Activated CD4-positive, alpha-beta memory T cell treated with anti-CD3 and anti-CD28 coated beads for 36 hours (primary cell): Measurements from ENCODE around the gene PRKCQ. TPM values are rescaled to one million over a fixed set of nuclear protein-coding genes. Genes with fewer than 3 reads are reported as not detected.

Experiments used
- CTCF ChIA-PET: fragments of 350-600 bp; sonication (Branson Sonifier 250); formaldehyde crosslinking; loops from one replicate; lab custom pipeline; 2021; ENCODE audit warnings: antibody characterized with exemption, inconsistent platforms; lab: Charles Lee
- POLR2A ChIA-PET: fragments of 350-600 bp; sonication (Branson Sonifier 250); formaldehyde crosslinking; loops from one replicate; lab custom pipeline; 2021; ENCODE audit warnings: antibody characterized with exemption; lab: Charles Lee
- DNase-seq: peaks from one replicate; pipeline ENCODE4 v3.0.0-alpha.2; 2020
- H3K27ac Mint-ChIP-seq: one replicate; pipeline ENCODE4 v1.8.0; 2021; ENCODE audit warnings: mixed read lengths
- H3K27me3 Mint-ChIP-seq: one replicate; pipeline ENCODE4 v1.8.0; 2021; ENCODE audit warnings: mixed read lengths
- H3K36me3 Mint-ChIP-seq: one replicate; pipeline ENCODE4 v1.8.0; 2021; ENCODE audit warnings: mixed read lengths
- H3K4me1 Mint-ChIP-seq: one replicate; pipeline ENCODE4 v1.8.0; 2021; ENCODE audit warnings: low read depth, mixed read lengths
- H3K4me3 Mint-ChIP-seq: one replicate; pipeline ENCODE4 v1.8.0; 2021; ENCODE audit warnings: mild to moderate bottlenecking, mixed read lengths
- H3K9me3 Mint-ChIP-seq: one replicate; pipeline ENCODE4 v1.8.0; 2021; ENCODE audit warnings: mixed read lengths
- intact Hi-C: fragments of 100-400 bp; cut with micrococcal nuclease; formaldehyde crosslinking; loops from one replicate; pipeline ENCODE4 v1.15.1; 2023
- total RNA-seq, 2 experiments: library from RNA; stranded (reverse); gene quantifications; one replicate each; pipeline ENCODE4 v1.2.3, GENCODE V29; 2021

The PRKCQ gene
- total RNA-seq, result 10 to 100 TPM; 44.3 to 45.2 TPM

- H3K9me3 Mint-ChIP-seq, result no peaks in the 10 kb centered on the region
- peak within 1 kb of the TSS; percentile 96 for H3K27ac Mint-ChIP-seq
- H3K4me3 Mint-ChIP-seq, result peak within 1 kb of the TSS; percentile 90
- no peak for DNase-seq
- intact Hi-C loops, result loop anchor here (1.0 to 5.0 kb wide), 9 partner anchors 20 to 528 kb away; partner anchors contain the start of gene PFKFB3
- POLR2A ChIA-PET, result interaction anchor here (1.2 to 4.0 kb wide), 8 partner anchors 12 to 88 kb away, joined by 4 to 33 read pairs (median 6); no protein-coding TSS in a partner anchor
- CTCF ChIA-PET, result interaction anchor here (0.8 to 5.3 kb wide), 13 partner anchors 9 to 144 kb away, joined by 4 to 63 read pairs (median 8); no protein-coding TSS in a partner anchor
- H3K36me3 Mint-ChIP-seq, result peaks cover 49% of the 10 kb centered on the region
- H3K27me3 Mint-ChIP-seq, result no peaks in the 10 kb centered on the region
- peaks cover 54% of the 10 kb centered on the region for H3K4me1 Mint-ChIP-seq
Measured at GRCh38 chr10:6579904-6580278, at the start of gene PRKCQ. Gene PRKCQ, minus strand, starts transcription at chr10:6580276. Its CDS starts 65,141 bp downstream, at chr10:6515135.

GRCh38 chr10:6625428-6625827, 45.4 kb upstream of the PRKCQ start:
- CTCF ChIA-PET, result interaction anchor here (1.8 kb wide), 1 partner anchor 18 kb away, joined by 5 read pairs; no protein-coding TSS in a partner anchor
- Mint-ChIP-seq H3K36me3 (peaks cover 8% of the 10 kb centered on the region), H3K4me1 (peaks cover 22% of the 10 kb centered on the region), H3K27ac (no peak overlapping the region), H3K9me3 (no peaks in the 10 kb centered on the region), H3K4me3 (no peak overlapping the region), H3K27me3 (no peaks in the 10 kb centered on the region)
- intact Hi-C loops, result no loop called here
- peak; percentile 37 for DNase-seq
- POLR2A ChIA-PET, result no interaction called here

- POLR2A ChIA-PET, result no interaction called here
- Mint-ChIP-seq H3K27me3 (no peaks in the 10 kb centered on the region), H3K36me3 (peaks cover 10% of the 10 kb centered on the region), H3K27ac (no peak overlapping the region), H3K9me3 (no peaks in the 10 kb centered on the region), H3K4me1 (peaks cover 26% of the 10 kb centered on the region), H3K4me3 (no peak overlapping the region)
- no peak for DNase-seq
- CTCF ChIA-PET, result interaction anchor here (0.5 to 2.2 kb wide), 5 partner anchors 20 to 1133 kb away, joined by 3 to 6 read pairs (median 4); no protein-coding TSS in a partner anchor
- intact Hi-C loops, result no loop called here
Measured at GRCh38 chr10:6624392-6624791, 44.3 kb upstream of the PRKCQ start.

- Mint-ChIP-seq H3K4me1 (peaks cover 33% of the 10 kb centered on the region), H3K4me3 (no peak overlapping the region), H3K27me3 (no peaks in the 10 kb centered on the region), H3K27ac (no peak overlapping the region), H3K9me3 (no peaks in the 10 kb centered on the region), H3K36me3 (peaks cover 10% of the 10 kb centered on the region)
- DNase-seq, result no peak
- intact Hi-C loops, result no loop called here
- POLR2A ChIA-PET, result interaction anchor here (1.2 to 1.6 kb wide), 2 partner anchors 20 to 21 kb away, joined by 3 to 4 read pairs; no protein-coding TSS in a partner anchor
- CTCF ChIA-PET, result interaction anchor here (0.8 to 2.2 kb wide), 2 partner anchors 25 to 205 kb away, joined by 3 to 6 read pairs; no protein-coding TSS in a partner anchor
Measured at GRCh38 chr10:6622921-6623320, 42.8 kb upstream of the PRKCQ start.

- no peaks in the 10 kb centered on the region for H3K27me3 Mint-ChIP-seq
- POLR2A ChIA-PET, result interaction anchor here (1.6 kb wide), 1 partner anchor 23 kb away, joined by 4 read pairs; no protein-coding TSS in a partner anchor
- no peak for DNase-seq
- no peak overlapping the region for H3K27ac Mint-ChIP-seq
- CTCF ChIA-PET, result no interaction called here
- H3K4me1 Mint-ChIP-seq, result peaks cover 42% of the 10 kb centered on the region
- H3K36me3 Mint-ChIP-seq, result peaks cover 3% of the 10 kb centered on the region
- intact Hi-C loops, result no loop called here
- H3K9me3 Mint-ChIP-seq, result no peaks in the 10 kb centered on the region
- H3K4me3 Mint-ChIP-seq, result no peak overlapping the region
Measured at GRCh38 chr10:6621536-6621935, 41.5 kb upstream of the PRKCQ start.

GRCh38 chr10:6619660-6620059, 39.6 kb upstream of the PRKCQ start:
- DNase-seq, result no peak
- Mint-ChIP-seq H3K36me3 (peaks cover 4% of the 10 kb centered on the region), H3K4me3 (no peak overlapping the region), H3K4me1 (peaks cover 56% of the 10 kb centered on the region), H3K27me3 (no peaks in the 10 kb centered on the region), H3K27ac (no peak overlapping the region), H3K9me3 (no peaks in the 10 kb centered on the region)
- intact Hi-C loops, result loop anchor here (5.0 kb wide), 1 partner anchor 37 kb away; the partner anchor contains the start of gene PRKCQ
- CTCF ChIA-PET, result interaction anchor here (0.9 to 1.6 kb wide), 2 partner anchors 12 to 174 kb away, joined by 3 read pairs; no protein-coding TSS in a partner anchor
- POLR2A ChIA-PET, result no interaction called here

DNA sequence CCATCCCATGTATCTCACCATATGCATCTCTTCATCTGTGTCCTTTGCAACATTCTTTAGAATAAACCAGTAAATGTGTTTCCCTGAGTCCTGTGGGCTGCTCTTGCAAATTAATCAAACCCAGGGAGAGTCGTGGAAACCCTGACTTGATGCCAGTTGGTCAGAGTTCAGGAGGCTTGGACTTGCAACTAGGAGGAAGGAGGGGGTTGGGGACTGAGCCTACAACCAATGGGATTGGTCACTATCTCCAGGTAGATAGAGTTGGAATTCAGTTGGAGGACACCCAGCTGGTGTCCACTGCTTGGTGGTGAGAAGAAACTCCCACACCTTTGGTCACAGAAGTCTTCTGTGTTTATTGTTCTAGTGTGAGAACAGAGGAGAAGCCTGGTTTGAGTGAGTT, 38.3 kb upstream of the PRKCQ start:
- H3K27ac Mint-ChIP-seq, result peak overlapping the region; percentile 86
- CTCF ChIA-PET, result interaction anchor here (1.6 kb wide), 2 partner anchors 26 to 173 kb away, joined by 3 to 6 read pairs; no protein-coding TSS in a partner anchor

GRCh38 chr10:6617309-6618076, 37.4 kb upstream of the PRKCQ start:
- H3K4me1 Mint-ChIP-seq, result peaks cover 72% of the 10 kb centered on the region
- intact Hi-C loops, result loop anchor here (1.0 to 5.0 kb wide), 2 partner anchors 27 to 35 kb away; partner anchors contain the start of gene PRKCQ
- H3K4me3 Mint-ChIP-seq, result no peak overlapping the region
- POLR2A ChIA-PET, result no interaction called here
- H3K9me3 Mint-ChIP-seq, result peaks cover 10% of the 10 kb centered on the region
- CTCF ChIA-PET, result interaction anchor here (1.6 kb wide), 1 partner anchor 26 kb away, joined by 6 read pairs; no protein-coding TSS in a partner anchor
- H3K27ac Mint-ChIP-seq, result peak overlapping the region; percentile 86
- peak; percentile 63 for DNase-seq
- peaks cover 11% of the 10 kb centered on the region for H3K36me3 Mint-ChIP-seq
- H3K27me3 Mint-ChIP-seq, result no peaks in the 10 kb centered on the region

More for the DNA sequence above, 38.3 kb upstream of the PRKCQ start:
- intact Hi-C loops, result loop anchor here (5.0 kb wide), 1 partner anchor 36 kb away; the partner anchor contains the start of gene PRKCQ
- no peaks in the 10 kb centered on the region for H3K27me3 Mint-ChIP-seq
- peaks cover 64% of the 10 kb centered on the region for H3K4me1 Mint-ChIP-seq
- POLR2A ChIA-PET, result interaction anchor here (0.6 kb wide), 2 partner anchors 11 to 36 kb away, joined by 3 read pairs; no protein-coding TSS in a partner anchor
- peaks cover 7% of the 10 kb centered on the region for H3K9me3 Mint-ChIP-seq
- DNase-seq, result no peak
- H3K36me3 Mint-ChIP-seq, result peaks cover 11% of the 10 kb centered on the region
- H3K4me3 Mint-ChIP-seq, result no peak overlapping the region

- CTCF ChIA-PET, result interaction anchor here (1.0 kb wide), 1 partner anchor 28 kb away, joined by 4 read pairs; no protein-coding TSS in a partner anchor
- POLR2A ChIA-PET, result no interaction called here
- Mint-ChIP-seq H3K27ac (peak overlapping the region; percentile 86), H3K9me3 (peaks cover 10% of the 10 kb centered on the region), H3K27me3 (no peaks in the 10 kb centered on the region), H3K4me3 (no peak overlapping the region), H3K4me1 (peaks cover 78% of the 10 kb centered on the region), H3K36me3 (peaks cover 11% of the 10 kb centered on the region)
- no peak for DNase-seq
- intact Hi-C loops, result loop anchor here (5.0 kb wide), 1 partner anchor 34 kb away; the partner anchor contains the start of gene PRKCQ
Measured at GRCh38 chr10:6615971-6616370, 35.9 kb upstream of the PRKCQ start.

DNA sequence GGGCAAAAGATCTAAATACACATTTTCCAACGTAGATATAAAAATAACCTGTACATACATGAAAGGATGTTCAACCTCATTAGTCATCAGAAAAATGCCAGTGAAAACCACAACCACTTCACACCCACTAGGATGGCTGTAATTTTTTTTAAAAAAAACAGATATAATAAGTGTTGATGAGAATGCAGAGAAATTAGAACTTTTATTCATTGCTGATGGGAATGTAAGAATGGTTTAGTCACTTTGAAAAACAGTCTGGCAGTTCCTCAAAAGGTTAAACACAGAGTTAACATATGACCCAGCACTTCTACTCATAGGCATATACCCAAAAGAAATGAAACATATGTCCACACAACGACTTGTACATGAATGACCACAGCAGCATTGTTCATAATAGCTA, 32.3 kb upstream of the PRKCQ start:
- intact Hi-C loops, result loop anchor here (1.0 kb wide), 2 partner anchors 20 to 69 kb away; no protein-coding TSS in a partner anchor
- H3K36me3 Mint-ChIP-seq, result peaks cover 27% of the 10 kb centered on the region
- ChIA-PET CTCF (interaction anchor here (1.3 to 2.2 kb wide), 2 partner anchors 19 to 36 kb away, joined by 3 to 5 read pairs; no protein-coding TSS in a partner anchor), POLR2A (interaction anchor here (1.4 to 2.1 kb wide), 3 partner anchors 26 to 30 kb away, joined by 5 to 12 read pairs (median 7); no protein-coding TSS in a partner anchor)
- H3K4me1 Mint-ChIP-seq, result peaks cover 91% of the 10 kb centered on the region
- no peaks in the 10 kb centered on the region for H3K27me3 Mint-ChIP-seq
- H3K9me3 Mint-ChIP-seq, result peaks cover 19% of the 10 kb centered on the region
- H3K27ac Mint-ChIP-seq, result peak overlapping the region; percentile 73
- DNase-seq, result no peak
- no peak overlapping the region for H3K4me3 Mint-ChIP-seq

- no peak overlapping the region for H3K4me3 Mint-ChIP-seq
- H3K27me3 Mint-ChIP-seq, result no peaks in the 10 kb centered on the region
- peak overlapping the region; percentile 77 for H3K27ac Mint-ChIP-seq
- ChIA-PET POLR2A (interaction anchor here (1.3 to 2.1 kb wide), 4 partner anchors 19 to 28 kb away, joined by 5 to 12 read pairs (median 6); no protein-coding TSS in a partner anchor), CTCF (interaction anchor here (0.9 to 1.5 kb wide), 4 partner anchors 9 to 209 kb away, joined by 3 read pairs; no protein-coding TSS in a partner anchor)
- peaks cover 19% of the 10 kb centered on the region for H3K9me3 Mint-ChIP-seq
- H3K36me3 Mint-ChIP-seq, result peaks cover 30% of the 10 kb centered on the region
- peaks cover 86% of the 10 kb centered on the region for H3K4me1 Mint-ChIP-seq
- intact Hi-C loops, result no loop called here
- DNase-seq, result no peak
Measured at GRCh38 chr10:6610647-6611046, 30.6 kb upstream of the PRKCQ start.
